ENCODE measurements around the gene MBOAT7.
"Not testable (repeated sequence)": the region's sequence is repeated elsewhere in the genome, so short reads cannot be mapped to it uniquely, and the experiment has no call there.

MBOAT7 gene, protein sequence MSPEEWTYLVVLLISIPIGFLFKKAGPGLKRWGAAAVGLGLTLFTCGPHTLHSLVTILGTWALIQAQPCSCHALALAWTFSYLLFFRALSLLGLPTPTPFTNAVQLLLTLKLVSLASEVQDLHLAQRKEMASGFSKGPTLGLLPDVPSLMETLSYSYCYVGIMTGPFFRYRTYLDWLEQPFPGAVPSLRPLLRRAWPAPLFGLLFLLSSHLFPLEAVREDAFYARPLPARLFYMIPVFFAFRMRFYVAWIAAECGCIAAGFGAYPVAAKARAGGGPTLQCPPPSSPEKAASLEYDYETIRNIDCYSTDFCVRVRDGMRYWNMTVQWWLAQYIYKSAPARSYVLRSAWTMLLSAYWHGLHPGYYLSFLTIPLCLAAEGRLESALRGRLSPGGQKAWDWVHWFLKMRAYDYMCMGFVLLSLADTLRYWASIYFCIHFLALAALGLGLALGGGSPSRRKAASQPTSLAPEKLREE

GRCh38 chr19:54189145-54189734, at the start of gene MBOAT7:
TSS of gene MBOAT7 (minus strand) at chr19:54189580. CDS start at chr19:54188508, 1,072 bp downstream.
- no peak for DNase-seq (ENCODE audit: low read depth)

GRCh38 chr19:54233941-54234340, 44.6 kb upstream of the MBOAT7 start:
- DNase-seq (ENCODE audit: low read depth) = no peak

GRCh38 chr19:54231077-54231931, 41.9 kb upstream of the MBOAT7 start:
- no peak for DNase-seq (ENCODE audit: low read depth)

DNA sequence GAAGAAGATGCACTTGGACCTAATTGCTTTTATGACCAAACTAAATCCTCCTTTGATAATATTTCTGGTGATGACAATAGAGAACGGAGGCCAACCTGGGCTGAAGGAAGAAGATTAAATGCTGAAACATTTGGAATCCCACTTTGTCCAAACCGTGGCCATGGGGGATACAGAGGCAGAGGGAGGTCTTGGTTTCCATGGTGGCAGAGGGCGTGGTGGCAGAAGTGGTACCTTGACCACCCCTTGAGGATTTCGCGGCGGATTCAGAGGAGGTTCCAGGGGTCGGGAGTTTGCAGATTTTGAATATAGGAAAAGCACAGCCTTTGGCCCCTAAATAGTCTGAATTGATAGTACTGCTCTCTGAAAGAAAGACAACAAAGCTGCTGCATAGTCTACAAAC, 40.7 kb upstream of the MBOAT7 start:
- no peak for DNase-seq (ENCODE audit: low read depth)

DNA sequence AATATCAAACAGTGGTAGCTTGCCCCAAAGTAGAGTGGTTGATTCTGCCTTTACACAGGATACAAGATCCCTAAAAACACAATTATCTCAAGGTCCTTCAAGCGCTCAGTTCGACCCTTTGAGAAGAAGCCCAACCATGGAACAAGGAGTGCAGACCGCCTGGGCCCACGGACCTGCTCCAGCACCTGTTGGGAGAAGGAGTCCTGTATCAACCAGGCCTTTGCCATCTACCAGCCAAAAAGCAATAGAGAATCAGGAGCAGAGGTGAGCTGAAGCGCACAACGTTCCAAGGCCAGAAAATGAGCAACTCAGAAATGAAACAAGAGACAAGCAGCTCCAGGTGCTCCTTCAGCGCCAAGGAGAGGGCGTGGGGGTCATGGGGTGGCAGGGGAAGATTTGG, 39.8 kb upstream of the MBOAT7 start:
- DNase-seq (ENCODE audit: low read depth) = no peak

DNA sequence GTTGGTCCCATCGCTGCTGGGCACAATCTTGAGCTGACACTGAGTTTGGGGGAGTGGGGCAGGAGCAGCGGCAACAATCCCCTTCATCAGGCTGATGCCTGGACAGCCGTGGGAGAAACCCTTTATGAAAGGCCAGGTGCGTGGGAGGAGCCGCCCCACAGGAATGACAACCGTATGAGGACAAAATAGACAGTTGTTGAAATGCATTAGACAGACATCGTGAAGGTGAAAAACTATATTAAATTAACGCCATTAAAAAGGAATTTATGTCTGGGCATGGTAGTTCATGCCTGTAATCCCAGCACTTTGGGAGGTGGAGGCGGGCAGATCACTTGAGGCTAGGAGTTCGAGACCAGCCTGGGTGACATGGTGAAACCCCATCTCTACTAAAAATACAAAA, 35.2 kb upstream of the MBOAT7 start:
- not testable (repeated sequence) for DNase-seq (ENCODE audit: low read depth)

DNA sequence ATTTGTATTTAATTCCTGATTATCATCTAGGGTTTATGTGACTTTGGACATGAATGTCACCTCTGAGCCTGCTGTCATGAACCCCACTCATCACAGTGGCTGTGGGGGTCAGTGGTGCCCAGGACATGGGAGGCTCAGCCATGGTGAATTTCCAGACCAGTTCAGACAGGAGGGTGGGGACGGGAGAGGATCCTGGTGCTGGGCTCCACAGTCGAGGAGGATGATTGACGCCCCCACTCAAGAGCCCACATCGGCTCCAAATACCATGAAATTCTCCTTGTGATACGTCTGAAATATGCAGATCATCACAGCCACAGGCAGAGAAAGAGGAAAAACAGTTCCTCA, 34.5 kb upstream of the MBOAT7 start:
- not testable (repeated sequence) for DNase-seq (ENCODE audit: low read depth)

GRCh38 chr19:54223277-54223936, 34.0 kb upstream of the MBOAT7 start:
- not testable (repeated sequence) for DNase-seq (ENCODE audit: low read depth)

GRCh38 chr19:54222474-54223276, 33.3 kb upstream of the MBOAT7 start, which contains the start of gene LILRB3:
TSS of gene LILRB3 (minus strand) at chr19:54223007. CDS start at chr19:54222976, 31 bp downstream.
- not testable (repeated sequence) for DNase-seq (ENCODE audit: low read depth)

DNA sequence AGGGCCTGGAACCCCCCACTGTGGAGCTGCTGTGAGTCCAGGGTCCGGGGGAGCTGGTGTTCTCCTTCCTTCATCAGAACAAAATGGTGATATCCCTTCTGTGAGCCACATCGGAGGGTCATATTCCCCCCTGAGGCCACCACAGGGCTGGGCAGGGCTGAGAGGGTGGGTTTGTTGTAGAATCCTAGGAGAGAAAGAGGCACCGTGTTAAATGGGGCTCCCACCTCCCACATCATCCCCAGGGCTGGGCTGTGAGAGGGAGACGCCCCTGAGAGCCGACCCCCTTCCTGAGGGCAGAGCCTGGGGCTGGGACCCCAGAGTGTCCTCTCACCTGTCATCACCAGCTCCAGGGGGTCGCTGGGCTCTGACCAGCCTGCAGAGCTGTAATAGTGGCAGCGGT, 32.6 kb upstream of the MBOAT7 start:
- not testable (repeated sequence) for DNase-seq (ENCODE audit: low read depth)

DNA sequence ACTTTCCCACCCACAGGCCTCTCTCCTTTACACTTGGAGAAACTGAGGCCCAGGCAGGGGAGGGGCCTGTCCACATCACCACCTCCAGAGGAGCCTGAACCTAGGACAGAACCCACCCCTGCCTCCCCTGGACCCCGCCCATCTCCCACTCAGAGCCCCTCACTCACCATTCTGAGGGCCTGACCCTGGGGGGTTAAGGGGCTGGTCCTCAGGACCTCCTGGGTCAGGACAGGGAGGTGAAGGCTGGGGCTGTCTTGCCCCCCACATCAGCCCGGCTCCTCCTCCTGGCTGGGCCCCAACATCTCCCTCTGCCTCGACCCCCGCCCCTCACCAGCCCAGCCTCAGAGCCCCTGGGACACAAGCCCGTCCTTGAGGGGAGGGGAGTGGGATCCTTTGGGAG, 30.3 kb upstream of the MBOAT7 start:
- not testable (repeated sequence) for DNase-seq (ENCODE audit: low read depth)

DNA sequence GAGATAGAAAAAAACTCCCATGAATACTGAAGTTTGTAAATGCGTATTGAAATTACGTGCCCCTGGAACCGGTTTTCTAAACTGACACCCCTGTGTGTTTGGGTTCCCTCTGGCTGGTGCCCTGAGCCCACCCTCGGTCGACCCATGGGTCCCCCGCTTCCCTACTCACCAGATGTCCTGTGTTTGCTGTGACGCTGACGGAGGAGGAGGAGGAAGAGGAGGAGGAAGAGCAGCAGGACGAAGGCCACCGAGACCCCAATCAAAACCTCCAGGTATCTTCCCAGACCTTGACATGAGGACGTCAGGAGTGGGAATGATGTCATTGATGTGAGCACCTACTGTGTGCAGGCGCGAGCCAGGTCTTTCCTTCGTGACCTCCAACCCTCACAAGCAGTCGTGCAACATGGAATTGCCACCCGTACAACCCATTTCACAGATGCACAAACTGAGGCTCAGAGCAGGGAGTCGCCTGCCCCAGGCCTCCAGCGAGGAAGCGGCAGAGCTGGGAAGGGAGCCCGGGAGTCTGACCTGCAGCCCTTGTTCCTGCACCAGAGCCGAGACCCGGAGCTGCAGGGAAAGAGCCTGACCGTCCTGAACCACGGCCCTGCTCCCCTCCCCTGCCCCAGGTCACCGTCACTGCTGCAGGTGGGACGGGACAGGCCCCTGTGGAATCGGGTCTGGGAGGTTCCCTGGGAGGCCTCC, 29.7 kb upstream of the MBOAT7 start:
- no peak for DNase-seq (ENCODE audit: low read depth)

DNA sequence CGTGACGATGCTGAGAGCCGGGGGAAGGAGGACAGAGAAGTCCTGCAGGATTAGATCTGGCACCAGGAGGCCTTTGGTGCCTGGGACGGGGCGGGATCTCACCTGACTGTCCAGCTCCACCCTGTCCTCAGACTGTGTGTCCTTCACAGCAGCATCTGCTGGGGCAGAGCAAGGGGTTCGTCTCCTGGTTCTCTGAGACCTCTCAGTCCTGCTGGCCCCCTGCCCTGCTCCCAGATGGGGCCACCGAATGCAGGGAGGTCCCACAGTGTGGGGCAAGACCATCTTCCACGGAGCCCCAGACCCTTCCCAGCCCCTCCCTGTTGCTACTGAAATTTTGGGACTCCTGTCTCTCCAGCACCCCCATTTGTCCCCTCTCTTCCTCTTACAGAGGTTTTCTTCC, 28.9 kb upstream of the MBOAT7 start:
- no peak for DNase-seq (ENCODE audit: low read depth)

- not testable (repeated sequence) for DNase-seq (ENCODE audit: low read depth)
Observed at GRCh38 chr19:54217517-54218247, 28.3 kb upstream of the MBOAT7 start.

GRCh38 chr19:54216869-54217268, 27.5 kb upstream of the MBOAT7 start:
- DNase-seq (ENCODE audit: low read depth) = no peak

DNA sequence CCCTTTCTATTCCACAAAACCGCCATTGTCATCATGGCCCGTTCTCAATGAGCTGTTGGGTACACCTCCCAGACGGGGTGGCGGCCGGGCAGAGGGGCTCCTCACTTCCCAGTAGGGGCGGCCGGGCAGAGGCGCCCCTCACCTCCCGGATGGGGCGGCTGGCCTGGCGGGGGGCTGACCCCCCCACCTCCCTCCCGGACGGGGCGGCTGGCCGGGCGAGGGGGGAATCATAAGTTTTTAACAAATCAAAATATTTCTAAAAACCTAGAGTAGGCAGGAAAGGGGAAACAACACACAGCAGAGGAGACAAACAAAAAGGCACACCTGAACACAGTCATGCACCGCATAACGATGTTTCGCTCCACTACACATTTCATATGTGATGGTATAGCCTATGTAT, 25.4 kb upstream of the MBOAT7 start:
- not testable (repeated sequence) for DNase-seq (ENCODE audit: low read depth)

GRCh38 chr19:54214217-54214616, 24.8 kb upstream of the MBOAT7 start:
- not testable (repeated sequence) for DNase-seq (ENCODE audit: low read depth)

GRCh38 chr19:54211235-54211634, 21.9 kb upstream of the MBOAT7 start:
- no peak for DNase-seq (ENCODE audit: low read depth)

DNA sequence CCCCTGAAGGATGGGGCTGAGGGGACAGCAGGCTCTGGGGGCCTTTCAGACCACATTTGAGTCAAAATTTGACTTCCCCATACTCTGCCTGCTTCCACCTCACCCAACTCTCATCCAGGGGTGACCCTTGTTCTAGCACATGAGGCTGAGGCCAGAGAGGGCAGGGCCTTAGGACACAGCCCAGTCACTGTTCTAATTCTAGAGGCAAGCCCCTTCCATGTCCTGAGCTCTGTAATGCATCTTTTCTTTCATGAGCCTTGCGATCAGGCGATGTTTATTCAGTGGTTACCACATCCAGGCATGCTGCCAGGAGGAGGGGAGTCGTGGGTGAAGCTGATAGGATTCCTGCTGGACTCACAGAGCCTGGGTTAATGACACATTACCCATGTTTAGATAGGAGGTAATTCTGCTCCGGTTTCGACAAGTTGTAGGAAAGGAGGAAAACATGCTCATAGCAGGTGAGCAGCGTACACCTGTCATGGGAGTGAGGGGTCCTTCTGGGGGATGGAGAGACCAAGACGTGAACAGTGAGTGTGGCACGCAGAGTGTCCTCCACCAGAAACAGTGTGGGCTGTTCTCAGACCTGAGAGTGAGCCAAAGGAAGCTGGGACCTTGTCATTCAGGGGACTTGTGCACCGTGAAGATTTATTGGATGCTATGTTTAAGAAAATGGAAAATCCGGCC, 20.6 kb upstream of the MBOAT7 start:
- peak; percentile 82 for DNase-seq (ENCODE audit: low read depth)

All from HS-5 (cell line).